ENCODE measurements around the gene FGF1.
A peak's percentile ranks its signal among the peaks of the same experiment; 100 is the strongest.

The FGF1 gene

GRCh38 chr5:142685418-142686209 lies at the start of gene FGF1:
TSS of gene FGF1 (minus strand) at chr5:142686090. CDS start at chr5:142614127, 71,963 bp downstream.
- DNase-seq = no peak

DNA sequence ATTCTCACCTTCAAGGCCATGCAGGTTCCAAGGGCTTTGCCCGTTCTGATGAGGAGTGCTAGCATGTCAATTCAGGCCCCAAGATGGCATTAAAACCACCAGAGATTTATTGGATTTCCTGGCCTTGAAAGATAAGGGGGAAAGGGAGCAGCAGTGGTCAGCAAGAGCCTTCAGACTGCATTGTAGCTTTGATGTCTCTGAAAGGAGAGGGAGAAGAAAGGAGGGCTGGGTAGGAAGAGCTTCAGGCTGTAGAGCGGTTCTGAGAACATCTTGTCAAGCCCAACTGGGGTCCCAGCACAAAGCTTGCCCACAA lies 41.8 kb upstream of the FGF1 start:
- DNase-seq = no peak

GRCh38 chr5:142726188-142726731 lies 40.4 kb upstream of the FGF1 start:
- no peak for DNase-seq

DNA sequence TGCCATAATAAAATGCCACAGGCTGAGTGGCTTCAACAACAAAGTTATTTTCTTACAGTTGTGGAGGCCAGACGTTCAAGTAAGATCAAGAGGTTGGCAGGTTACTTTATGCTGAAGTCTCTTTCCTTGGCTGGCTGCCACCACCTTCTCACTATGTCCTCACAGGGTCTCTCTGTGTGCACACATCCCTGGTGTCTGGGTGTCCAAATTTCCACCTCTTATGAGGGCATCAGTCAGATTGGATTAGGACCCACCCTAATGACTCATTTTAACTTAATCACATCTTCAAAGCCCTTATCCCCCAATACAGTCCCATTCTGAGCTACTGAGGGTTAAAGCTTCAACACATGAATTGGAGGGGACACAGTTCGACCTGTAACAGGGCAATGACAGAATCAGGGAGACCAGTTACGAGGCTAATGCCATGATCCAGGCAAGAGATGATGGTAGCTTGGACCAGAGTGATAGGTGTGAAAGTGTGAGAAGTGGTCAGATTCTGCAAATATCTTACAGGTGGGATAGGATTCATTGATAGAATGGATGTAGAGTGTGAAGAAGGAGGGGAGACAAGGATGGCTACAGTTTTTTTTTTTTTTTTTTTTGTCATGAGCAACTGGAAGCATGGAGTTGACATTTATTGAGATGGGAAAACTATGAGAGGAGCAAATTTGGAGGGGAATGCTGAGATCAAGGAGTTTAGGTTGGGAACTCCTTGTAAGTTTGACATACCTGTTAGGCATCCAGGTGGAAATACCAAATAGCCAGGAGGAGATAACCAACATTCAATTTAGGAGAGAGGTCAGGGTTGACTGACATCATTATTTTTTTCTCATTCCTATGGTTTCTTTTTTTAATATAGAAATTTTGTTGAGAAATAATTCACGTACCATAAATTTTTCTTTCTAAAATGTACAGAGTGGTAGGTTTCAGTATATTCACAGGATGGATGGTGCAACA lies 39.6 kb upstream of the FGF1 start:
- no peak for DNase-seq

- DNase-seq = no peak
These were observed 38.9 kb upstream of the FGF1 start for GRCh38 chr5:142724821-142725220.

DNA sequence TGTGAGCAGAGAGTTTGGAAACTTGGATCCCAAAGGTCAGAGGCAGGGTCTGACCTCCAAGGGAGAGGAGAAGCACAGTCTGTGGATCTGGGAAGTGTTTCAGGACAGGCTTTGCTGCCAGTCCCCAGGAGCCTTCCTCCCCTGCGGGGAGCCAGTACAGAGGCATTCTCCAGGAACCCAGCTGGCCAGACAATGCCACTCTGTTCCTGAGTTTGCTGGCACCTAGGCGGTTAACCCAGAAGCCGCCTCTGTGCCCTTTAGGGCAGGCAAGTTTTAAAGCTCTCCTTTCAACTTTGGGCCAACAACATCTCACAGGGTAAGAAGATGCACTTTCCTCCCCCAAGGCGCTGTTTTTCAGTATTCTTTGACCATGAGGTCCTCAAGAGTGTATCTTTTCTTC lies 37.0 kb upstream of the FGF1 start:
- DNase-seq = no peak

GRCh38 chr5:142722146-142722545 lies 36.3 kb upstream of the FGF1 start:
- no peak for DNase-seq

DNA sequence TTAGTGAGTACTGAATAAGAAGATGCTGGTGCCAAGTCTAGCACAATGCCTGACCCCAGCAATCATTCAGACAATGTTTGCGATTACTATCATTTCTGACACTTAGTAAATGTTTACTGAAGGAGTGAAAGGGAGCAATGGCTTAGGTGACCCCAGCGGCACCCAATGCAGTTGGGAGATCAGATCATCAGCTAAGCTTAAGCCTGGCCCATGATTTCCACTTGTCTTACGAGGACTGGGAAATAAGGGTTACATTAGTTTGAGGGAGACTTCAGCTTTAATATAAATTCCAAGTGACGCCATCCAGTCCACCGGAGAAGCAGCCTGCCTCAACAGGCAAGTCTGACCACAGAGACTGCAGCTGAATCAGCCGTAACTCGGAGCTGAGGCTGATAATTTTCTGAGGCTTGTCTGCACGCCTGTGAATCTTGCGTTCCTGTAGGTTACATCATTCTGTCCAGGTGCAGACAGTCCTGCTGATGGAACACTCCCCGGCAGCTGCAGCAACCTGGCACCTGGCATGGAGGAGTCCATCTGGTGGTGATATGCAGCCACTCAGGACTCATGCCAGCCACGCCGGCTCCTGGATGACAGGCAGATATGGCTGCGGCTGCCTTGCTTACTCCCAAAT lies 34.9 kb upstream of the FGF1 start:
- peak; percentile 18 for DNase-seq

DNA sequence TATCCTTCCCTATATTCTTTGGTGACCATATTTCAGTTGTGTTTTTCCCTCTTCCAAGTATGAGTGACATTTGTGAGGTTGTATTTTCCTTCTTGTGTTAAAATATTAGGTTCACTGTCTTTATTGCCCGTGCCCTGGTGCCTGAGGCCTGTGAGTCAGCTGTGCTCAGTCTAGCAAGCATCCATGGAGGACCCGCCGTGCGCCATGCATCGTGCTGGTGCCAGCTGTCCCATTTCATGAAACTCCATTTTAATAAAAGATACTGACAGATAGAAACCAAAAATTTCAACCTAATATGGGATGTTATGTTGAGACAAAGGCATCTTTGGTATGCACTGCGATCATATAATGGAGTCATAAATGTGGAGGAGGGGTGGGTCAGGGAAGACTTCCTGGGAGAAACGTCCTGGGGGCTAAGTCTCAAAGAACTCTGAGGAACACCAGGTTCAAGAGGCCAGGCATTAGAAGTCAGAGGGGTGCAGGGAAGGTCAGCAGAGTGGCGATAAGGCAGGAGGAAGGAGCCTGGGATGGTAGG lies 34.0 kb upstream of the FGF1 start:
- DNase-seq = no peak

GRCh38 chr5:142717582-142718215 lies 31.8 kb upstream of the FGF1 start:
- no peak for DNase-seq

- no peak for DNase-seq
These were observed 31.1 kb upstream of the FGF1 start for GRCh38 chr5:142716963-142717362.

GRCh38 chr5:142715291-142715690 lies 29.4 kb upstream of the FGF1 start:
- DNase-seq = no peak

GRCh38 chr5:142713121-142713706 lies 27.3 kb upstream of the FGF1 start:
- peak; percentile 58 for DNase-seq

- DNase-seq = no peak
These were observed 17.3 kb upstream of the FGF1 start for GRCh38 chr5:142703153-142703552.

- DNase-seq = no peak
These were observed 15.9 kb upstream of the FGF1 start for GRCh38 chr5:142701673-142702311.

DNA sequence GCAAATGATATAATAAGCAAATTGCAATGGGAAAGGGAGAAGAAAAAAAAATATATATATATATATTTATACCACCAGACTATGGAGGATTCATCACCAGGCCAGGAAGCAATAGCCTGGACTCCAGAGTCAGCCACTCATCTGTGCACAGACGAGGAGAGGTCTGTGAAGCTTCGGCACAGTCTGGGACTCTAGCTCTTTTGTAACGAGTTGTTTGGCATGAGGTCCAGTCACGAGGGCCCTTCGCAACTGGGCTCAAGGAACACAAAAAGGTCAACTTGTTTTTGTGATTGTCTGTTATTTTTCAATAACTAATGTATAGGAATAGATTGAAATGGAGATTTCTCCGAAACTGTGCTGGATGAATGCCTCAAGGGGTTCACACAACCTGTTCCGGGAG lies 14.7 kb upstream of the FGF1 start:
- no peak for DNase-seq

- DNase-seq = no peak
These were observed 13.4 kb upstream of the FGF1 start for GRCh38 chr5:142699184-142699720.

DNA sequence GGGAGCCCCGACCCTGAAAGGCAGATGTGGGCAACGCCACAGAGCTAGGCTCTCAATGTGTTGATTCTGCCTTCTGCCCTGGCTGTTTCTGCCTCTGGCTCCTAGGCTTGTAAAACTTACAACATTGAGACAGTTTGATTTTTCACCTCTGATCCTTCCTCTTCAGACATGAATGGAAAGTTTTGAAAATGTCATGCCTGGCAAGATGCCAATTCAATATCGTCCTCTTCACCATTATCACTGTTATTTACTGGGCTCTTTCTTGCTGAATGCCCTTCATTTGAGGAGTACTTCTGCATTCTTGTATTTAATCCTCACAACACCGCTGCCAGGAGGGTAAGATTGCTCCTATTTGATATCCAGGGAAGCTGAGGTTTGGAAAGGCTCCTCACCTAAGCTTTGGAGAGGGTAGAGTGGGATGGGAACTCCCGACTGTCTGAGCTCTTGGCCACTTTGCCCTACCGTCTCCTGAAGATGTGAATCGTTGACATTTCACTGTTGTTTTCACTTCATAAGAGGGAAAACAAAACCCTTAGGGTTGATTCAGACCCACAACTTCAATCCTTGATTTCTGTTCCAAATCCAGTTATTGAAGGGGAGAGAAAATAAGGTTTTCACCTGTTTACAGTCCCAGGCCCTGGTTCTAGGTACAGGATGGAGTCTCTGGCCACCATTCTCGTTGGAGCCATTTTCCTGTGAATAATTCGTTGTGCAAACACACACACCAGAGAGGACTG lies 12.7 kb upstream of the FGF1 start:
- DNase-seq = no peak

- no peak for DNase-seq
These were observed 11.7 kb upstream of the FGF1 start for GRCh38 chr5:142697356-142698255.

GRCh38 chr5:142696379-142696778 lies 10.5 kb upstream of the FGF1 start:
- no peak for DNase-seq

Measured in NCI-H2107 (cell line).